DOHH2 (cell line): ENCODE data around the gene IGSF9.

Source experiments
- H3F3A ChIP-seq: fragments of 200-600 bp; sonication (generic), shearing (Covaris generic); 2 replicates; pipeline ENCODE4 v1.6.0; 2016; ENCODE audit warnings: antibody characterized with exemption, mild to moderate bottlenecking; ENCODE audit not compliant: control insufficient read depth, insufficient read depth
- H3K27ac ChIP-seq: fragments of 200-600 bp; sonication (generic); 2 replicates; pipeline ENCODE4 v1.5.1; 2014; ENCODE audit warnings: low read depth, mild to moderate bottlenecking, low read length, moderate library complexity
- H3K27me3 ChIP-seq: fragments of 200-600 bp; sonication (generic); 2 replicates; pipeline ENCODE4 v1.6.1; 2014; ENCODE audit warnings: mild to moderate bottlenecking, low read length, mixed read lengths; ENCODE audit not compliant: control insufficient read depth
- H3K36me3 ChIP-seq: fragments of 200-600 bp; sonication (generic); 2 replicates; pipeline ENCODE4 v1.6.1; 2014; ENCODE audit warnings: mild to moderate bottlenecking, low read length, moderate library complexity, mixed read lengths; ENCODE audit not compliant: control insufficient read depth
- H3K4me1 ChIP-seq: fragments of 200-600 bp; sonication (generic); 2 replicates; pipeline ENCODE4 v1.6.1; 2014; ENCODE audit warnings: mild to moderate bottlenecking, low read length, mixed read lengths; ENCODE audit not compliant: control insufficient read depth
- H3K4me2 ChIP-seq: fragments of 200-600 bp; sonication (generic); 2 replicates; pipeline ENCODE4 v1.6.0; 2014; ENCODE audit warnings: mild to moderate bottlenecking, low read length, moderate library complexity
- H3K4me3 ChIP-seq: fragments of 200-600 bp; sonication (generic); 2 replicates; pipeline ENCODE4 v1.5.1; 2014; ENCODE audit warnings: mild to moderate bottlenecking, low read length, mixed read lengths
- H3K79me2 ChIP-seq: fragments of 200-600 bp; sonication (generic); 2 replicates; pipeline ENCODE4 v1.6.1; 2014; ENCODE audit warnings: mild to moderate bottlenecking, low read length, mixed read lengths; ENCODE audit not compliant: control insufficient read depth
- H3K9me2 ChIP-seq: fragments of 200-600 bp; sonication (generic); replicated peaks from 2 replicates; pipeline ENCODE4 v1.6.1; 2014; ENCODE audit warnings: mild to moderate bottlenecking, low read length, mixed read lengths; ENCODE audit not compliant: control insufficient read depth
- H3K9me3 ChIP-seq: fragments of 200-600 bp; sonication (generic); 2 replicates; pipeline ENCODE4 v1.6.1; 2014; ENCODE audit warnings: antibody characterized with exemption, low read length, mixed read lengths; ENCODE audit not compliant: control insufficient read depth, insufficient read depth
- H4K20me1 ChIP-seq: fragments of 200-600 bp; sonication (generic); 2 replicates; pipeline ENCODE4 v1.6.0; 2014; ENCODE audit warnings: low read depth, mild to moderate bottlenecking, antibody characterized with exemption, low read length, moderate library complexity; ENCODE audit not compliant: control insufficient read depth, insufficient read depth
- CTCF ChIP-seq: fragments of 200-600 bp; sonication (generic); IDR thresholded peaks from one replicate; pipeline ENCODE4 v1.5.1; 2014; ENCODE audit warnings: antibody characterized with exemption, mild to moderate bottlenecking, low read depth, low read length; ENCODE audit not compliant: poor library complexity, severe bottlenecking
- EZH2phosphoT487 ChIP-seq: fragments of 200-600 bp; sonication (generic); IDR thresholded peaks from 2 replicates; pipeline ENCODE4 v1.6.1; 2017; ENCODE audit warnings: borderline replicate concordance, mild to moderate bottlenecking, antibody characterized with exemption, low read length, moderate library complexity, mixed read lengths

IGSF9 gene

DNA sequence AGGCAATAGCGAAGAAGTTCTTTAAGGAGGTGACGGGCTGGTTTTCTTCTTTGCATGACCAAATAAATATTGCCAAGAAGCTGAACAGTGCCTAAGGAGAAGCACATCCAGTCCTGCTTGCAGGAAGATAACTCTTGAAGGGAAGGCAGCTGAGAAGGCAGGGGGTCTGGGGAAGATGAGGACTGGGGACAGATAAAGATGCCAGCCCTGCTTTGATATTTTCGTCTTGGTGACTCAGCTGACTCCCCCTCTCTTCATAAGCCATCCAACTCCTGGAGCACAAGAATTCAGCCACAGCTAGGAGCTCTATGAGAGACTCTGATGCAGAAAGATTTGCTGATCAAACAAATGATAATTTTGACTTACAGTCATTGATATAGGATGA, 48.9 kb downstream of the IGSF9 start:
- Histone ChIP-seq H3K27ac (no peak overlapping the region), H3K9me2 (no peaks in the 10 kb centered on the region), H3K4me2 (no peak overlapping the region)

DNA sequence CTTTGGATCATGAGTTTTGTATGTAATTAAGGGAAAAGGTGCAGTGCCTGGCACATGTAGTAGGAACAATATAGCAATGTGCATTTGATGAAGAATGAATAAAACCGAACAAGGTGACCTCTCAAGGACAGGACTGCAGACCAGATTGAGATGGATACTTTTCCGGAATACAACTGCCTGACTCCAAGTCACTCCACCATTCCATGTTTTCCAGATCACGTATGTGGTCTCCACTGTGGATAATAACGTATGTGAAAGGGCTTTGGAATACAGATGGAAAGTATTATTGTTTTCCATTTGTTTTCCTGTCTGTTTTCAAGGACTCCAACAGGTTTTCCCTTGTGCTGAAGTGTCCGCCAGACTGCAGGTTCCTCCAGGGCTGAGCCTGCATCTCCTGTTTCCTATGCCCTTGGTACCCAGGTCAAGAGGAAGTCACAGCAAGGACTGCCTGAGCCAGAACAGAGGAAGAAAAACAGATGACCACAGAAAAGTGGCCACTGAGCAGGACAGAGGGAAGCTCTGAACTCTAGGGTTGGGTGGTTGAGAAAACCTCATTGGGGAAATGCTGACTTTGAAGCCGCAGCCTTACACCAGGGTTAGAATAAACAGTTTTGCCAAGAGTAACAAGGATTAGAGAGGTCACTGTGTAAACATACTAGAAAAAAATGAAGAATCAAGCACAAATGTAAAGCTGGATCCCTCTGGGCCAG, 49.4 kb downstream of the IGSF9 start:
- no peaks in the 10 kb centered on the region for H3K79me2 ChIP-seq
- no peak for TF ChIP-seq CTCF
- TF ChIP-seq EZH2phosphoT487 = no peak
- H3F3A ChIP-seq = no peaks in the 10 kb centered on the region
- H3K4me1 ChIP-seq = no peaks in the 10 kb centered on the region
- H3K27me3 ChIP-seq = no peaks in the 10 kb centered on the region; the same call in 1 of the 2 replicates
- no peaks in the 10 kb centered on the region for H3K9me2 ChIP-seq
- no peak overlapping the region for H3K4me2 ChIP-seq
- H3K27ac ChIP-seq = no peak overlapping the region
- no peaks in the 10 kb centered on the region for H3K36me3 ChIP-seq
- no peak overlapping the region for H3K4me3 ChIP-seq
- no peaks in the 10 kb centered on the region for H3K9me3 ChIP-seq
- no peaks in the 10 kb centered on the region for H4K20me1 ChIP-seq

More for the DNA sequence above, 48.9 kb downstream of the IGSF9 start:
- TF ChIP-seq CTCF (no peak), EZH2phosphoT487 (no peak)
- Histone ChIP-seq H3F3A (no peaks in the 10 kb centered on the region), H3K27me3 (no peaks in the 10 kb centered on the region; the same call in 1 of the 2 replicates), H3K9me3 (no peaks in the 10 kb centered on the region), H4K20me1 (no peaks in the 10 kb centered on the region), H3K79me2 (no peaks in the 10 kb centered on the region), H3K4me3 (no peak overlapping the region), H3K36me3 (no peaks in the 10 kb centered on the region), H3K4me1 (no peaks in the 10 kb centered on the region)

GRCh38 chr1:159895286-159895685, 50.1 kb downstream of the IGSF9 start:
- no peak overlapping the region for H3K27ac ChIP-seq
- H3F3A ChIP-seq = no peaks in the 10 kb centered on the region

More at GRCh38 chr1:159895286-159895685, 50.1 kb downstream of the IGSF9 start:
- Histone ChIP-seq H3K4me1 (peaks cover 3% of the 10 kb centered on the region), H3K36me3 (no peaks in the 10 kb centered on the region), H3K4me3 (no peak overlapping the region), H3K79me2 (no peaks in the 10 kb centered on the region), H4K20me1 (no peaks in the 10 kb centered on the region), H3K9me3 (no peaks in the 10 kb centered on the region), H3K4me2 (no peak overlapping the region), H3K9me2 (no peaks in the 10 kb centered on the region), H3K27me3 (no peaks in the 10 kb centered on the region; the same call in 1 of the 2 replicates)
- TF ChIP-seq EZH2phosphoT487 (no peak), CTCF (no peak)
